Gastrocnemius medialis (tissue), 4 donors: Measurements from ENCODE around the gene SAP130.

Source experiments
- POLR2A ChIP-seq, 2 donors: fragments of 450-650 bp; IDR thresholded peaks; one replicate each; pipeline ENCODE4 v1.6.1; 2017; ENCODE audit warnings: antibody characterized with exemption in 2 of 2, mild to moderate bottlenecking in 2 of 2, moderate library complexity in 2 of 2
- TF ChIP-seq, protein P1 (sequence below), 5 experiments: fragments of 450-650 bp in 3 of 5; fragments of 200-600 bp in 2 of 5; sonication (generic) in 2 of 5; IDR thresholded peaks in 4 of 5; conservative IDR thresholded peaks in 1 of 5; 1 replicate in 4 of 5; 2 replicates in 1 of 5; pipeline ENCODE4 v1.5.1; 2016 to 2019; ENCODE audit warnings: antibody characterized with exemption in 5 of 5, mild to moderate bottlenecking in 3 of 5, moderate library complexity in 3 of 5

GRCh38 chr2:128058114-128058513 lies 30.3 kb upstream of the SAP130 start:
- TF ChIP-seq, protein P1, sequence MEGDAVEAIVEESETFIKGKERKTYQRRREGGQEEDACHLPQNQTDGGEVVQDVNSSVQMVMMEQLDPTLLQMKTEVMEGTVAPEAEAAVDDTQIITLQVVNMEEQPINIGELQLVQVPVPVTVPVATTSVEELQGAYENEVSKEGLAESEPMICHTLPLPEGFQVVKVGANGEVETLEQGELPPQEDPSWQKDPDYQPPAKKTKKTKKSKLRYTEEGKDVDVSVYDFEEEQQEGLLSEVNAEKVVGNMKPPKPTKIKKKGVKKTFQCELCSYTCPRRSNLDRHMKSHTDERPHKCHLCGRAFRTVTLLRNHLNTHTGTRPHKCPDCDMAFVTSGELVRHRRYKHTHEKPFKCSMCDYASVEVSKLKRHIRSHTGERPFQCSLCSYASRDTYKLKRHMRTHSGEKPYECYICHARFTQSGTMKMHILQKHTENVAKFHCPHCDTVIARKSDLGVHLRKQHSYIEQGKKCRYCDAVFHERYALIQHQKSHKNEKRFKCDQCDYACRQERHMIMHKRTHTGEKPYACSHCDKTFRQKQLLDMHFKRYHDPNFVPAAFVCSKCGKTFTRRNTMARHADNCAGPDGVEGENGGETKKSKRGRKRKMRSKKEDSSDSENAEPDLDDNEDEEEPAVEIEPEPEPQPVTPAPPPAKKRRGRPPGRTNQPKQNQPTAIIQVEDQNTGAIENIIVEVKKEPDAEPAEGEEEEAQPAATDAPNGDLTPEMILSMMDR (IDR thresholded peaks at IDR 0.05 in 4 of 5, conservative IDR thresholded peaks at IDR 0.05 in 1 of 5), result no peak
- no peak for TF ChIP-seq POLR2A (IDR thresholded peaks at IDR 0.05)
